H9 (cell line): Measurements from ENCODE around the gene LIMA1. TPM values are rescaled to one million over a fixed set of nuclear protein-coding genes. Genes with fewer than 3 reads are reported as not detected.
A peak's percentile ranks its signal among the peaks of the same experiment; 100 is the strongest.

ENCODE experiments used
- DNase-seq: peaks from one replicate; pipeline ENCODE4 v3.0.0-alpha.2; 2017
- H2AFZ ChIP-seq: one replicate; pipeline ENCODE4 v1.6.1; 2013; ENCODE audit warnings: mild to moderate bottlenecking, low read length, control low read depth, moderate library complexity
- H2AK5ac ChIP-seq: 2 replicates; pipeline ENCODE4 v1.6.1; 2013; ENCODE audit warnings: low read length, control low read depth, mixed read lengths; ENCODE audit not compliant: insufficient read length
- H2BK120ac ChIP-seq: one replicate; pipeline ENCODE4 v1.6.1; 2013; ENCODE audit warnings: low read depth, mild to moderate bottlenecking, low read length, control low read depth, inconsistent platforms; ENCODE audit not compliant: poor library complexity, severe bottlenecking
- H2BK12ac ChIP-seq: 2 replicates; pipeline ENCODE4 v1.6.1; 2013; ENCODE audit warnings: low read length, control low read depth, mixed read lengths, low read depth; ENCODE audit not compliant: insufficient read length
- H2BK15ac ChIP-seq: 2 replicates; pipeline ENCODE4 v1.6.1; 2013; ENCODE audit warnings: low read depth, low read length, control low read depth
- H2BK20ac ChIP-seq: one replicate; pipeline ENCODE4 v1.6.1; 2013; ENCODE audit warnings: low read depth, mild to moderate bottlenecking, low read length, control low read depth, inconsistent platforms; ENCODE audit not compliant: poor library complexity, severe bottlenecking
- H2BK5ac ChIP-seq: 2 replicates; pipeline ENCODE4 v1.6.1; 2013; ENCODE audit warnings: low read length, control low read depth, mixed read lengths; ENCODE audit not compliant: insufficient read length
- H3K14ac ChIP-seq: 2 replicates; pipeline ENCODE4 v1.6.1; 2013; ENCODE audit warnings: low read length, control low read depth; ENCODE audit not compliant: insufficient read depth
- H3K18ac ChIP-seq: 2 replicates; pipeline ENCODE4 v1.6.1; 2013; ENCODE audit warnings: low read depth, mild to moderate bottlenecking, mixed read lengths, low read length, control low read depth; ENCODE audit not compliant: insufficient read length
- H3K23ac ChIP-seq: 2 replicates; pipeline ENCODE4 v1.6.1; 2013; ENCODE audit warnings: low read length, control low read depth, mixed read lengths, low read depth; ENCODE audit not compliant: insufficient read length
- H3K23me2 ChIP-seq: 2 replicates; pipeline ENCODE4 v1.6.1; 2013; ENCODE audit warnings: low read depth, mild to moderate bottlenecking, mixed read lengths, low read length, control low read depth; ENCODE audit not compliant: insufficient read length, poor library complexity, severe bottlenecking
- H3K27ac ChIP-seq: 2 replicates; pipeline ENCODE4 v1.5.1; 2013; ENCODE audit warnings: low read length, control low read depth, mixed read lengths, low read depth; ENCODE audit not compliant: insufficient read length
- H3K27me3 ChIP-seq: 2 replicates; pipeline ENCODE4 v1.6.1; 2013; ENCODE audit warnings: low read length, control low read depth, inconsistent platforms; ENCODE audit not compliant: insufficient read depth
- H3K4ac ChIP-seq: 2 replicates; pipeline ENCODE4 v1.6.1; 2013; ENCODE audit warnings: low read depth, mild to moderate bottlenecking, control low read depth, inconsistent platforms, low read length, moderate library complexity
- H3K4me1 ChIP-seq: 2 replicates; pipeline ENCODE4 v1.6.1; 2013; ENCODE audit warnings: low read length, control low read depth, inconsistent platforms; ENCODE audit not compliant: insufficient read depth
- H3K4me2 ChIP-seq: 2 replicates; pipeline ENCODE4 v1.6.1; 2013; ENCODE audit warnings: low read length, control low read depth, mixed read lengths; ENCODE audit not compliant: insufficient read length, insufficient read depth
- H3K56ac ChIP-seq: 2 replicates; pipeline ENCODE4 v1.6.1; 2013; ENCODE audit warnings: low read depth, mild to moderate bottlenecking, mixed read lengths, low read length, control low read depth; ENCODE audit not compliant: insufficient read length
- H3K79me1 ChIP-seq: 2 replicates; pipeline ENCODE4 v1.6.1; 2013; ENCODE audit warnings: low read depth, mild to moderate bottlenecking, moderate library complexity, low read length, control low read depth, inconsistent platforms; ENCODE audit not compliant: insufficient read depth, poor library complexity, severe bottlenecking
- H3K79me2 ChIP-seq: 2 replicates; pipeline ENCODE4 v1.6.1; 2013; ENCODE audit warnings: low read length, control low read depth, inconsistent platforms; ENCODE audit not compliant: insufficient read depth
- H3K9ac ChIP-seq: 2 replicates; pipeline ENCODE4 v1.6.1; 2013; ENCODE audit warnings: low read length, control low read depth, mixed read lengths; ENCODE audit not compliant: insufficient read length; ENCODE audit errors: extremely low read depth
- H3K9me3 ChIP-seq: one replicate; pipeline ENCODE4 v1.6.1; 2013; ENCODE audit warnings: low read depth, low read length, inconsistent platforms; ENCODE audit not compliant: control insufficient read depth
- H3T11ph ChIP-seq: one replicate; pipeline ENCODE4 v1.6.1; 2013; ENCODE audit warnings: mild to moderate bottlenecking, low read length, control low read depth, inconsistent platforms
- H4K20me1 ChIP-seq: one replicate; pipeline ENCODE4 v1.6.1; 2013; ENCODE audit not compliant: control insufficient read depth, insufficient read length, insufficient read depth
- H4K5ac ChIP-seq: 2 replicates; pipeline ENCODE4 v1.6.1; 2013; ENCODE audit warnings: low read depth, mild to moderate bottlenecking, mixed read lengths, low read length, control low read depth; ENCODE audit not compliant: insufficient read length
- H4K8ac ChIP-seq: replicated peaks from 2 replicates; pipeline ENCODE4 v1.6.1; 2013; ENCODE audit warnings: low read length, control low read depth, mixed read lengths, low read depth; ENCODE audit not compliant: insufficient read length
- H4K91ac ChIP-seq: 2 replicates; pipeline ENCODE4 v1.6.1; 2013; ENCODE audit warnings: low read depth, mild to moderate bottlenecking, moderate library complexity, mixed read lengths, low read length, control low read depth; ENCODE audit not compliant: insufficient read length
- H3K27ac Mint-ChIP-seq, 3 experiments: 2 replicates in 2 of 3; 3 replicates in 1 of 3; pipeline ENCODE4 v1.8.0; 2020 to 2021; ENCODE audit warnings: mixed read lengths in 3 of 3, mild to moderate bottlenecking in 1 of 3, moderate library complexity in 1 of 3
- H3K27me3 Mint-ChIP-seq: 2 replicates; pipeline ENCODE4 v1.8.0; 2021; ENCODE audit warnings: low read depth, mild to moderate bottlenecking, moderate library complexity, mixed read lengths
- H3K36me3 Mint-ChIP-seq, 3 experiments: 2 replicates in 2 of 3; 3 replicates in 1 of 3; pipeline ENCODE4 v1.8.0; 2020 to 2021; ENCODE audit warnings: low read depth in 3 of 3, mixed read lengths in 3 of 3; ENCODE audit not compliant: insufficient read depth in 1 of 3
- H3K4me1 Mint-ChIP-seq, 2 experiments: 2 replicates each; pipeline ENCODE4 v1.8.0; 2020; ENCODE audit warnings: mixed read lengths in 2 of 2
- H3K4me3 Mint-ChIP-seq, 2 experiments: 2 replicates in 1 of 2; 3 replicates in 1 of 2; pipeline ENCODE4 v1.8.0; 2020 to 2021; ENCODE audit warnings: mild to moderate bottlenecking in 2 of 2, mixed read lengths in 2 of 2, moderate library complexity in 1 of 2
- H3K9me3 Mint-ChIP-seq, 2 experiments: 2 replicates in 1 of 2; 3 replicates in 1 of 2; pipeline ENCODE4 v1.8.0; 2020; ENCODE audit warnings: mild to moderate bottlenecking in 2 of 2, mixed read lengths in 2 of 2, moderate library complexity in 1 of 2
- CTCF ChIP-seq: fragments of 200-600 bp; sonication (generic); conservative IDR thresholded peaks from 3 replicates; pipeline ENCODE4 v1.8.0; 2021; ENCODE audit warnings: antibody characterized with exemption, mild to moderate bottlenecking
- WGBS: extraction: QIAGEN DNeasy Blood & Tissue Kit; methylation state at CpG from one replicate; pipeline ENCODE4 v1.1.7; 2013; ENCODE audit warnings: missing lambda C conversion rate, low lambda C conversion rate, mixed read lengths; ENCODE audit not compliant: insufficient read length; ENCODE audit errors: extremely low coverage; 5-methylcytosine and 5-hydroxymethylcytosine counted together
- total RNA-seq: library from RNA; stranded (reverse); gene quantifications from 2 replicates; pipeline ENCODE4 v1.2.1, GENCODE V29; 2021

The LIMA1 gene
- total RNA-seq, 1 experiment from 2014 or later = 40.8 TPM

DNA sequence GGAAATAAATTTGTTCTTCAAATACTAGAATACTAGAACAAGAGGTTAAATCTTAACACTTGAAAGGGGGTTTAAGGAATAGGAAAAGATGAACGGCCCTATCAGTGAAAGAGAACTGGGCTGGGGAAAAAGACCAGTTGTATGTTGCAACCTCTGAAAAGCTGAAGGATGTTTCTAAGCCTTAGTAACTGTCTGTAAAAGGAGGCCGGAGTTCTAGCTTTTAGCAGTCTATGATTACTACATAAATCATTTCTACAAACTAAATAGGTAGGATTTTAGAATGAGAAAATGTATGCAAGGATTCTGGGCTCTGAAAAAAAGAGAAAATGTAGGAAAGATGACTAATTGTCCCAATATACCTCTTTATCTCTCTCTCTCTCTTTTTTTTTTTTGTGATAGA is 121.1 kb downstream of the LIMA1 start:
- no peak overlapping the region for H3K9ac ChIP-seq
- DNase-seq = no peak
- peaks cover 6% of the 10 kb centered on the region for H3K23me2 ChIP-seq
- no peaks in the 10 kb centered on the region for H4K20me1 ChIP-seq
- no peak overlapping the region for H3K18ac ChIP-seq
- no peak overlapping the region for H2BK120ac ChIP-seq
- no peak overlapping the region for H3K4me2 ChIP-seq
- no peaks in the 10 kb centered on the region for H3K4me1 ChIP-seq
- no peak overlapping the region for H3K27ac ChIP-seq
- no peak overlapping the region for H3K14ac ChIP-seq
- peaks cover 15% of the 10 kb centered on the region; the same call in 1 of the 2 replicates for H3K79me2 ChIP-seq
- no peaks in the 10 kb centered on the region for H3K79me1 ChIP-seq
- no CpG with 5 or more reads among the region's 2 CpGs for whole genome bisulfite sequencing
- Mint-ChIP-seq H3K27ac (0 out of 7 replicates have a peak overlapping the region, but pooled peaks of 1 of the 3 experiments have one; percentile 47), H3K36me3 (peaks cover 8 to 18% (median 10%) of the 10 kb centered on the region in 3 experiments), H3K4me3 (no peak overlapping the region), H3K4me1 (peaks cover 15 to 18% of the 10 kb centered on the region in 2 experiments), H3K9me3 (no peaks in the 10 kb centered on the region), H3K27me3 (no peaks in the 10 kb centered on the region)
- H4K5ac ChIP-seq = no peak overlapping the region
- TF ChIP-seq CTCF = no peak
- no peaks in the 10 kb centered on the region for H3K27me3 ChIP-seq
- H3K4ac ChIP-seq = no peak overlapping the region
- no peak overlapping the region for H2BK12ac ChIP-seq
- H2BK5ac ChIP-seq = no peak overlapping the region
- H4K91ac ChIP-seq = no peak overlapping the region
- no peak overlapping the region for H2AK5ac ChIP-seq
- no peak overlapping the region for H3K56ac ChIP-seq
- no peak overlapping the region for H4K8ac ChIP-seq
- no peak overlapping the region for H2BK20ac ChIP-seq
- H2BK15ac ChIP-seq = no peak overlapping the region
- H3T11ph ChIP-seq = no peak overlapping the region
- no peak overlapping the region for H3K23ac ChIP-seq
- H3K9me3 ChIP-seq = no peaks in the 10 kb centered on the region
- no peak overlapping the region for H2AFZ ChIP-seq
